Measurements from ENCODE around the gene KDELR3. TPM values are rescaled to one million over a fixed set of nuclear protein-coding genes. Genes with fewer than 3 reads are reported as not detected.
A peak's percentile ranks its signal among the peaks of the same experiment; 100 is the strongest.

The KDELR3 gene
- total and polyA plus RNA-seq, 7 donors = 0.53 to 1.9 (median 0.95) TPM

DNA sequence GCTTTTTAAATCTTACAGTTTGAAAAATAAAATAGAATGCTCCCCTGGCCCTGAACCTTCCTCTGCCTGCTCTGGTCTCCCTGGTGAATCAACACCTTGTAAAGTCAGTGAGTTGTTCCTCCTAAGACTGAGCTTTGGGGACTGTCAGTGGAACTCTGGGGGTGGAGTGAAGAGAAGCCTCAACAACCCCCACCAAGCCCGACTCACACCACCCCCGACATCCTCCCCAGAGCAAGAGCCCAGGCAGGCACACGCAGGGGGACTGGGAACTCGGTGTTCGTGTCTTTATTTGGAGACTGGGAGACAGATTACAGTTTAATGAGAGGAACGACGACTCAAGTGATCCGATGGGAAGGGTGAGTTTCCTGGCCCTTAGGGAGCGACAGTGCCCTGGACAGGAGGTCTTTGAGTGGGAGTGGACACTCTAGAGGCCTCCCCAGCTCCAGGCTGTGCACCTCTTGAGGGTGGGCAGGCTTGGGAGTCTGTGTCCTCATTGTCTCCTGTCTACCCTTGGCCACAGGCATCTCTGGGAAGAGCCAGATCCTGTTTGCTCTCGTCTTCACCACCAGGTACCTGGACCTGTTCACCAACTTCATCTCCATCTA is 6.2 kb downstream of the KDELR3 start:
- DNase-seq = no peak
- no peaks in the 10 kb centered on the region for H3K4me1 ChIP-seq
- peaks cover 0 to 4% of the 10 kb centered on the region in 2 donors for H3K36me3 ChIP-seq (ENCODE audit: insufficient read depth in 1 of 2, low read depth in 1 of 2)
- 62 to 67% (median 67%) methylated on average over 10 of the region's 10 CpGs for WGBS, 3 donors
- no peak overlapping the region for H3K4me3 ChIP-seq
- H3K27ac ChIP-seq = no peak overlapping the region
- no peaks in the 10 kb centered on the region for H3K9me3 ChIP-seq
- H3K27me3 ChIP-seq (ENCODE audit: insufficient read depth in 3 of 3, low read length in 2 of 3) = no peaks in the 10 kb centered on the region
- intact Hi-C loops (cut with DNase I) = no loop called here
- no peak for ATAC-seq
- no peak for TF ChIP-seq CTCF (IDR thresholded peaks at IDR 0.05)

GRCh38 chr22:38477585-38477984 is 9.7 kb downstream of the KDELR3 start:
- Histone ChIP-seq H3K36me3 (ENCODE audit: insufficient read depth in 1 of 2, low read depth in 1 of 2) (peaks cover 2 to 39% of the 10 kb centered on the region in 2 donors), H3K4me3 (no peak overlapping the region), H3K27ac (no peak overlapping the region), H3K9me3 (no peaks in the 10 kb centered on the region), H3K27me3 (ENCODE audit: insufficient read depth in 3 of 3, low read length in 2 of 3) (no peaks in the 10 kb centered on the region), H3K4me1 (no peaks in the 10 kb centered on the region)
- ATAC-seq = peak in 1 of 4 donors; percentile 3
- intact Hi-C loops (cut with DNase I) = no loop called here
- no peak for DNase-seq
- 47 to 64% (median 48%) methylated on average over 1 of the region's 1 CpG for WGBS, 3 donors
- no peak for TF ChIP-seq CTCF (IDR thresholded peaks at IDR 0.05)

GRCh38 chr22:38479096-38479837 is 11.4 kb downstream of the KDELR3 start:
- H3K36me3 ChIP-seq (ENCODE audit: insufficient read depth in 1 of 2, low read depth in 1 of 2) = peaks cover 6 to 56% of the 10 kb centered on the region in 2 donors
- H3K27ac ChIP-seq = no peak overlapping the region
- no peak for DNase-seq
- no peaks in the 10 kb centered on the region for H3K9me3 ChIP-seq
- 72 to 79% (median 77%) methylated on average over 7 of the region's 7 CpGs for WGBS, 3 donors
- H3K4me3 ChIP-seq = no peak overlapping the region
- peak in 3 of 4 donors; percentile 8 to 22 (median 9) for ATAC-seq
- no peaks in the 10 kb centered on the region for H3K4me1 ChIP-seq
- H3K27me3 ChIP-seq (ENCODE audit: insufficient read depth in 3 of 3, low read length in 2 of 3) = no peaks in the 10 kb centered on the region
- TF ChIP-seq CTCF (IDR thresholded peaks at IDR 0.05) = no peak
- intact Hi-C loops (cut with DNase I) = no loop called here

DNA sequence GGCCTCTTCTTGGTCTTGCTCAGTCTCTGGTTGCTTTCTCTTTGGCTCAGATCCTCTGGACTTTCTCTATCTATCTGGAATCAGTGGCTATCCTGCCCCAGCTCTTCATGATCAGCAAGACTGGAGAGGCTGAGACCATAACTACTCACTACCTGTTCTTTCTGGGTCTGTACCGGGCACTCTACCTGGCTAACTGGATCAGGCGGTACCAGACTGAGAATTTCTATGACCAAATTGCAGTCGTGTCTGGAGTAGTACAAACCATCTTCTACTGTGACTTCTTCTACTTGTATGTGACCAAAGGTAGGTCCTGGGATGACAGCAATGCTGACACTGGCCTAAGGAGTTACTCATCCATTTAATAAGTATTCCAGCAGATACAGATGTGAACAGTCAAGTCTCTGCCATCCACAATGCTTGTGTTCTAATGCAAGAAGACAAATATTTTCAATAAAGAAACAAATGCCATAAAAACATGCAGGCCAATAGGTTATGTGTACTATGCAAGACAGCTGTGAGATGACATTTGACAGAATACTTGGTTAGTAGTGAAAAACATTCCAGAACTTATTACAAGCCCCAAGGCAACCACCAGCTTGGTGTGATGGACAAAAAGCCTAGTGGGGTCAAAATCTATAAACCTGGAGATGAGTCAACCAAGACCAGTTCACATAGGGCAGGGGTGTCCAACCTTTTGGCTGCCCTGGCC is 13.4 kb downstream of the KDELR3 start:
- WGBS, 3 donors = 89 to 95% (median 90%) methylated on average over 3 of the region's 3 CpGs
- Histone ChIP-seq H3K4me3 (no peak overlapping the region), H3K27ac (no peak overlapping the region), H3K27me3 (ENCODE audit: insufficient read depth in 3 of 3, low read length in 2 of 3) (no peaks in the 10 kb centered on the region), H3K36me3 (ENCODE audit: insufficient read depth in 1 of 2, low read depth in 1 of 2) (peaks cover 19 to 77% of the 10 kb centered on the region in 2 donors), H3K9me3 (no peaks in the 10 kb centered on the region), H3K4me1 (peaks cover 4% of the 10 kb centered on the region)
- DNase-seq = no peak
- TF ChIP-seq CTCF (IDR thresholded peaks at IDR 0.05) = no peak
- intact Hi-C loops (cut with DNase I) = no loop called here
- peak in 2 of 4 donors; percentile 7 to 13 for ATAC-seq

Measured in psoas muscle (tissue), 8 donors.